ENCODE data around the gene AKAP13.

Gene AKAP13

DNA sequence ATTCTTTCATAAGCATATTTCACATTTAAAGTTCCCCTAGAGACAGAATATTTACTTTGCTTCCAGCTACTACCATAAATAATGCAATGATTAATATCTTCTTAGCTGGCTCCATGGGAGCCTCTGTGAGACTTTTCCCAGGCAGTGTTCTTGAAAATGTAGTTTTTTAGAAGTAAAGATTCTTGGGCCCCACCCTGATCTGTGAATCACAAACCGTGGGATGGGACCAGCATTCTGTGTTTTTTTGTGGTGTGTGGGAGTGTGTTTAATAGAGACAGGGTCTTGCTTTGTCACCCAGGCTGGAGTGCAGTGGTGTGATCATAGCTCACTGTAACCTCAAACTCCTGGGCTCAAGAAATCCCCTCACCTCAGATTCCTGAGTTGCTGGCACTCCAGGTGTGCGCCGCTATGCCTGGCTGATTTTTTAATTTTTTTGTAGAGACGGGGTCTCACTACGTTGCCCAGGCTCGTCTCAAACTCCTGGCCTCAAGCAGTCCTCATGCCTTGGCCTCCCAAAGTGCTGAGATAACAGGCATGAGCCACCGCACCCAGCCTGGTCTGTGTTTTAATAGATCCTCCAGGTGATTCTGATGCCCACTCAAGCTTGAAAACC is 331.3 kb downstream of the AKAP13 start:
- peaks cover 24% of the 10 kb centered on the region for H3K79me2 ChIP-seq (ENCODE audit: low read length)
- TF ChIP-seq EZH2phosphoT487 (IDR thresholded peaks at IDR 0.05; ENCODE audit: low read depth) = no peak
- TF ChIP-seq, protein P1, sequence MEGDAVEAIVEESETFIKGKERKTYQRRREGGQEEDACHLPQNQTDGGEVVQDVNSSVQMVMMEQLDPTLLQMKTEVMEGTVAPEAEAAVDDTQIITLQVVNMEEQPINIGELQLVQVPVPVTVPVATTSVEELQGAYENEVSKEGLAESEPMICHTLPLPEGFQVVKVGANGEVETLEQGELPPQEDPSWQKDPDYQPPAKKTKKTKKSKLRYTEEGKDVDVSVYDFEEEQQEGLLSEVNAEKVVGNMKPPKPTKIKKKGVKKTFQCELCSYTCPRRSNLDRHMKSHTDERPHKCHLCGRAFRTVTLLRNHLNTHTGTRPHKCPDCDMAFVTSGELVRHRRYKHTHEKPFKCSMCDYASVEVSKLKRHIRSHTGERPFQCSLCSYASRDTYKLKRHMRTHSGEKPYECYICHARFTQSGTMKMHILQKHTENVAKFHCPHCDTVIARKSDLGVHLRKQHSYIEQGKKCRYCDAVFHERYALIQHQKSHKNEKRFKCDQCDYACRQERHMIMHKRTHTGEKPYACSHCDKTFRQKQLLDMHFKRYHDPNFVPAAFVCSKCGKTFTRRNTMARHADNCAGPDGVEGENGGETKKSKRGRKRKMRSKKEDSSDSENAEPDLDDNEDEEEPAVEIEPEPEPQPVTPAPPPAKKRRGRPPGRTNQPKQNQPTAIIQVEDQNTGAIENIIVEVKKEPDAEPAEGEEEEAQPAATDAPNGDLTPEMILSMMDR (IDR thresholded peaks at IDR 0.05; ENCODE audit: low read depth, low read length) = no peak
- H3K36me3 ChIP-seq (replicated peaks; ENCODE audit: low read depth, low read length) = peaks cover 49% of the 10 kb centered on the region

DNA sequence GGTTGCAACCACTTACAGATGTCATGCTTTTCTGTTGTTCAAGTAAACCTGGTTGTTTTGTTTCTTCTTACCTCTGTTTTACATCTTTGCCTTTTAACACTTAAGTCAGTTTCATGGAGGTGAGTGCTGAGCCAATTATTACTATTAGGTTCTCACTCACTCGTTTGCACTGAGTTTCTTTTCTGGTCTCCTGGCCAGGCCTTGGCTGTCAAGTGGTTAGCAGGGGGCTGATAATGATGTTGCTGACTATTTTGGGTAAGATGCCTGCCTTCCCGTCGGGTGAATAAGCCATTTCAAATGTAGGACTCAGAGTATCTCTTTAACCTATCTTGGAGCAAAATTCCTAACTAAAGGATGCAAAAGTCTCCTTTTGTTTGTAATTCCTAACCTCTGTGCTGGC is 335.9 kb downstream of the AKAP13 start:
- no peaks in the 10 kb centered on the region for H4K20me1 ChIP-seq (ENCODE audit: insufficient read depth, low read length)
- H3K36me3 ChIP-seq (replicated peaks; ENCODE audit: low read depth, low read length) = peaks cover 77% of the 10 kb centered on the region

More for the DNA sequence above, 331.3 kb downstream of the AKAP13 start:
- no peaks in the 10 kb centered on the region for H4K20me1 ChIP-seq (ENCODE audit: insufficient read depth, low read length)
- H3K4me3 ChIP-seq (ENCODE audit: low read length) = no peak overlapping the region
- H3K9me3 ChIP-seq (ENCODE audit: insufficient read depth, low read length) = no peaks in the 10 kb centered on the region
- peak overlapping the region; percentile 95 for H3K27ac ChIP-seq (ENCODE audit: low read length)
- H3K9ac ChIP-seq (ENCODE audit: low read length) = no peak overlapping the region
- H3K4me1 ChIP-seq (ENCODE audit: low read length) = peaks cover 52% of the 10 kb centered on the region
- H3K27me3 ChIP-seq (ENCODE audit: low read depth, low read length) = no peaks in the 10 kb centered on the region
- peak overlapping the region; percentile 88; the same call in 1 of the 2 replicates for H3K4me2 ChIP-seq (ENCODE audit: low read length)
- H2AFZ ChIP-seq (ENCODE audit: low read depth, low read length) = no peak overlapping the region

DNA sequence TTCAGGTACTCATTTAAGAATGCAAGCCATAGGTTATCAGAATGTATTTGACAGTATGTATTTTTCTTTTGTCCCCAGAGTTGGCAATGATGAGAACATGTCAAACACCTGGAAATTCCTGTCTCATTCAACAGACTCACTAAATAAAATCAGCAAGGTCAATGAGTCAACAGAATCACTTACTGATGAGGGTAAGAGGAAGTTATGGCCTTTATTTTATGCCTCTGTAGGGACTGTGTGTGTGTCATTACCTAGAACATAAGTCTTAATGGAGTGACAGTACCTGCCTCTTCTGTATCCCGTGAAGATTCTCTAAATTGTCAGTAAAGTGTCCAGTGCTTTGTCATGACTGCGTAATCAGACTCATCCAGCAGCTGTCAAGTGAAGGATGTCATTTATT is 336.8 kb downstream of the AKAP13 start:
- H3K79me2 ChIP-seq (ENCODE audit: low read length) = no peaks in the 10 kb centered on the region
- H2AFZ ChIP-seq (ENCODE audit: low read depth, low read length) = no peak overlapping the region
- peaks cover 77% of the 10 kb centered on the region for H3K36me3 ChIP-seq (replicated peaks; ENCODE audit: low read depth, low read length)
- H3K4me3 ChIP-seq (ENCODE audit: low read length) = no peak overlapping the region
- no peak overlapping the region for H3K4me2 ChIP-seq (ENCODE audit: low read length)
- no peaks in the 10 kb centered on the region for H3K27me3 ChIP-seq (ENCODE audit: low read depth, low read length)
- TF ChIP-seq, protein P1 (IDR thresholded peaks at IDR 0.05; ENCODE audit: low read depth, low read length) = no peak
- no peak for TF ChIP-seq EZH2phosphoT487 (IDR thresholded peaks at IDR 0.05; ENCODE audit: low read depth)
- H3K9ac ChIP-seq (ENCODE audit: low read length) = no peak overlapping the region
- H3K9me3 ChIP-seq (ENCODE audit: insufficient read depth, low read length) = no peaks in the 10 kb centered on the region
- H3K27ac ChIP-seq (ENCODE audit: low read length) = no peak overlapping the region
- H4K20me1 ChIP-seq (ENCODE audit: insufficient read depth, low read length) = no peaks in the 10 kb centered on the region
- peaks cover 29% of the 10 kb centered on the region for H3K4me1 ChIP-seq (ENCODE audit: low read length)

More for the DNA sequence above, 335.9 kb downstream of the AKAP13 start:
- no peak overlapping the region for H3K9ac ChIP-seq (ENCODE audit: low read length)
- H3K4me3 ChIP-seq (ENCODE audit: low read length) = no peak overlapping the region
- H3K9me3 ChIP-seq (ENCODE audit: insufficient read depth, low read length) = no peaks in the 10 kb centered on the region
- peaks cover 36% of the 10 kb centered on the region for H3K4me1 ChIP-seq (ENCODE audit: low read length)
- H3K27me3 ChIP-seq (ENCODE audit: low read depth, low read length) = no peaks in the 10 kb centered on the region
- peaks cover 5% of the 10 kb centered on the region for H3K79me2 ChIP-seq (ENCODE audit: low read length)
- TF ChIP-seq EZH2phosphoT487 (IDR thresholded peaks at IDR 0.05; ENCODE audit: low read depth) = no peak
- TF ChIP-seq, protein P1 (IDR thresholded peaks at IDR 0.05; ENCODE audit: low read depth, low read length) = no peak
- no peak overlapping the region for H3K27ac ChIP-seq (ENCODE audit: low read length)
- H2AFZ ChIP-seq (ENCODE audit: low read depth, low read length) = no peak overlapping the region
- no peak overlapping the region for H3K4me2 ChIP-seq (ENCODE audit: low read length)

DNA sequence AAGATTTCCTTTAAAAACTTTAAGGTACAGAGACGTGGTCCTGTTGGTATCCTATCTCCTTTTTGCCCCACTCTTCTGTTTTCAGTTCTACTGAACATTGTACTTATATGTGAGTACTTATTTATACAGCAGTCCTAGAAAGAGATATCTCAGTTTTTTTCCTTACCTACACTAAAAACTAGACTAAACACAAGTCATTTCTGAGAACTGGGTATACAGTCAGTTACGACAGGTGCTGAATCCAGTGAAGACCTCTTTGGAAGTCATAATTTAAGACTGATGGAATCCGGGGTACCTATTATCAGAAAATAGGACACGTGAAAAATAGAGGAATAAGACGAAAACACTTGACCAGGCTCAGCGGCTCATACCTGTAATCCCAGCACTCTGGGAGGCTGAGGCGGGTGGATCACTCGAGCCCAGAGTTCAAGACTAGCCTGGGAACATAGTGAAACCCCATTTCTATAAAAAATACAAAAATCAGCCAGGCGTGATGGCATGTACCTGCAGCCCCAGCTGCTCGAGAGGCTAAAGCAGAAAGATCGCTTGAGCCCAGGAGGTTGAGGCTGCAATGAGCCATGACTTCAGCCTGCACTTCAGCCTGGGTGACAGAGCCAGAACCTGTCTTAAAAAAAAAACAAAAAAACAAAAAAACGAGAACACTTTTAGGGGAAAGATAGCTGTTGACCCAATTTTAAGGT is 338.0 kb downstream of the AKAP13 start:
- Histone ChIP-seq H3K27me3 (ENCODE audit: low read depth, low read length) (no peaks in the 10 kb centered on the region), H3K4me3 (ENCODE audit: low read length) (no peak overlapping the region), H3K9ac (ENCODE audit: low read length) (no peak overlapping the region), H3K79me2 (ENCODE audit: low read length) (no peaks in the 10 kb centered on the region), H4K20me1 (ENCODE audit: insufficient read depth, low read length) (no peaks in the 10 kb centered on the region), H2AFZ (ENCODE audit: low read depth, low read length) (no peak overlapping the region), H3K9me3 (ENCODE audit: insufficient read depth, low read length) (no peaks in the 10 kb centered on the region), H3K36me3 (replicated peaks; ENCODE audit: low read depth, low read length) (peaks cover 79% of the 10 kb centered on the region), H3K27ac (ENCODE audit: low read length) (0 out of 2 replicates have a peak overlapping the region, but pooled peaks have one; percentile 1), H3K4me2 (ENCODE audit: low read length) (peak overlapping the region; percentile 23), H3K4me1 (ENCODE audit: low read length) (peaks cover 29% of the 10 kb centered on the region)
- no peak for TF ChIP-seq EZH2phosphoT487 (IDR thresholded peaks at IDR 0.05; ENCODE audit: low read depth)
- TF ChIP-seq, protein P1 (IDR thresholded peaks at IDR 0.05; ENCODE audit: low read depth, low read length) = no peak

Measured in OCI-LY3 (cell line).